Measurements from ENCODE around the gene SNX5.

The SNX5 gene

DNA sequence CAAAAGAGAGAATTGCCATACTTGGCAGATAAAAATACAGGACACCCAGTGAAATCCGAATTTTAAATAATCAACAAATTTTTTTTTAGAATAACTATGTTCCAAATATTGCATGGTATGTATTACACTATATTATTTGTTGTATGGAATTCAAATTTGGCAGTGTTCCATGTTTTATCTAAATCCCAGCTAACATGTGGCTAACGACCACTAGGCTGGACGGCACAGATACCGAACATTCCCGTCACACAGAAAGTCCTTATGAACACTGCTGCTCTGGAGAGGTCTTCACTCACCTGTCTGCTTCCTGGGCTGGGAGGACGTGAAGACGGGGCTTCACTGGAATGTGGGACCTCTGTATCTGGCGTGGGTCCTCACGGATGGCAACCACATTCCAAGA, 32.8 kb downstream of the SNX5 start:
- H4K20me1 ChIP-seq (ENCODE audit: insufficient read depth, low read length), result peaks cover 25% of the 10 kb centered on the region
- H3K79me2 ChIP-seq (ENCODE audit: low read length), result no peaks in the 10 kb centered on the region
- H3K4me3 ChIP-seq (ENCODE audit: low read length), result no peak overlapping the region
- H3K9ac ChIP-seq (ENCODE audit: low read length), result no peak overlapping the region
- H3K27ac ChIP-seq (ENCODE audit: low read length), result no peak overlapping the region
- H3K36me3 ChIP-seq (replicated peaks; ENCODE audit: low read depth, low read length), result peaks cover 10% of the 10 kb centered on the region
- 0 out of 2 replicates have a peak, but pooled peaks cover 5% of the 10 kb centered on the region for H3K4me1 ChIP-seq (ENCODE audit: low read length)
- H3K27me3 ChIP-seq (ENCODE audit: low read depth, low read length), result no peaks in the 10 kb centered on the region
- TF ChIP-seq, protein P1, sequence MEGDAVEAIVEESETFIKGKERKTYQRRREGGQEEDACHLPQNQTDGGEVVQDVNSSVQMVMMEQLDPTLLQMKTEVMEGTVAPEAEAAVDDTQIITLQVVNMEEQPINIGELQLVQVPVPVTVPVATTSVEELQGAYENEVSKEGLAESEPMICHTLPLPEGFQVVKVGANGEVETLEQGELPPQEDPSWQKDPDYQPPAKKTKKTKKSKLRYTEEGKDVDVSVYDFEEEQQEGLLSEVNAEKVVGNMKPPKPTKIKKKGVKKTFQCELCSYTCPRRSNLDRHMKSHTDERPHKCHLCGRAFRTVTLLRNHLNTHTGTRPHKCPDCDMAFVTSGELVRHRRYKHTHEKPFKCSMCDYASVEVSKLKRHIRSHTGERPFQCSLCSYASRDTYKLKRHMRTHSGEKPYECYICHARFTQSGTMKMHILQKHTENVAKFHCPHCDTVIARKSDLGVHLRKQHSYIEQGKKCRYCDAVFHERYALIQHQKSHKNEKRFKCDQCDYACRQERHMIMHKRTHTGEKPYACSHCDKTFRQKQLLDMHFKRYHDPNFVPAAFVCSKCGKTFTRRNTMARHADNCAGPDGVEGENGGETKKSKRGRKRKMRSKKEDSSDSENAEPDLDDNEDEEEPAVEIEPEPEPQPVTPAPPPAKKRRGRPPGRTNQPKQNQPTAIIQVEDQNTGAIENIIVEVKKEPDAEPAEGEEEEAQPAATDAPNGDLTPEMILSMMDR (IDR thresholded peaks at IDR 0.05; ENCODE audit: low read depth, low read length), result no peak
- TF ChIP-seq EZH2phosphoT487 (IDR thresholded peaks at IDR 0.05; ENCODE audit: low read depth), result no peak
- H2AFZ ChIP-seq (ENCODE audit: low read depth, low read length), result no peak overlapping the region
- 0 out of 2 replicates have a peak, but pooled peaks cover 3% of the 10 kb centered on the region for H3K9me3 ChIP-seq (ENCODE audit: insufficient read depth, low read length)
- H3K4me2 ChIP-seq (ENCODE audit: low read length), result no peak overlapping the region

GRCh38 chr20:17935186-17935585, 33.4 kb downstream of the SNX5 start:
- H3K9me3 ChIP-seq (ENCODE audit: insufficient read depth, low read length), result 0 out of 2 replicates have a peak, but pooled peaks cover 3% of the 10 kb centered on the region
- H3K4me3 ChIP-seq (ENCODE audit: low read length), result no peak overlapping the region
- no peaks in the 10 kb centered on the region for H3K79me2 ChIP-seq (ENCODE audit: low read length)
- TF ChIP-seq, protein P1 (IDR thresholded peaks at IDR 0.05; ENCODE audit: low read depth, low read length), result no peak
- no peak for TF ChIP-seq EZH2phosphoT487 (IDR thresholded peaks at IDR 0.05; ENCODE audit: low read depth)
- peaks cover 20% of the 10 kb centered on the region; the same call in 1 of the 2 replicates for H4K20me1 ChIP-seq (ENCODE audit: insufficient read depth, low read length)
- no peaks in the 10 kb centered on the region for H3K27me3 ChIP-seq (ENCODE audit: low read depth, low read length)
- no peak overlapping the region for H2AFZ ChIP-seq (ENCODE audit: low read depth, low read length)
- H3K4me1 ChIP-seq (ENCODE audit: low read length), result 0 out of 2 replicates have a peak, but pooled peaks cover 5% of the 10 kb centered on the region
- no peak overlapping the region for H3K27ac ChIP-seq (ENCODE audit: low read length)
- H3K36me3 ChIP-seq (replicated peaks; ENCODE audit: low read depth, low read length), result peaks cover 5% of the 10 kb centered on the region
- H3K9ac ChIP-seq (ENCODE audit: low read length), result no peak overlapping the region
- no peak overlapping the region for H3K4me2 ChIP-seq (ENCODE audit: low read length)

DNA sequence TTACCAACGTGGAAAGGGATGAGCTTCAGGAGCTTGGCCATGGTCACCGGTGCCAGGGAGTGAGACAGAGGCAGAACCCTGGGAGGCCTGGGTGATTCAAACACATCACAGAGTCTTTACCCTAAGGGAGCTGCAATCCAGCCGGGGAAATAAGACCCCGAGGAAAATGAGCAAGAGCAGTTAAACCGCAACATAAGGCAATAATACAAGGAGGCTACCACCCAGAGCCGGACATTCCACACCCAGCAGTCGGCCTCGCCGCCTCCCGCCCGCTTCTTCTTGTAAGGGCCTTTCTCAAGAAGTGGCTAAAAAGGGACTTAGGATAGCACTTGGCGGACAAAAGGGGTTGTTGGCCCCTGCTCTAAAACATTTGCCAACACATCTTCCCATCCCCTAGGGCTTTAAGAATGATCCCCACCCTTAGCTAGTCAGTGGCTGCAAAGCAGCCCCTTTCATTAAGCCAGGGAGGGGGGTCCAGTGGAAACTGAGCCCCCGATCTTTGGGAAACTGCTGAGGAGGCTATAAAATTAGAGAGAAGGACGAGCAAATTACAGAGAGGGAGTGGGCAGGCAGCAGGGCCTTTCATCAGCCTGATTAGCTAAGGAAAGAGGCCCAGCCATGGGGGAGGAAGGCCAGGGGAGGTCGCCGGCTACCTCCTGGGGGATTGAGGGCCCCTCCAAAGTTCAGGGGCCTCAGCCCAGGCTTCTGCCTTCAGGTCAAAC, 34.3 kb downstream of the SNX5 start:
- no peak overlapping the region for H3K27ac ChIP-seq (ENCODE audit: low read length)

DNA sequence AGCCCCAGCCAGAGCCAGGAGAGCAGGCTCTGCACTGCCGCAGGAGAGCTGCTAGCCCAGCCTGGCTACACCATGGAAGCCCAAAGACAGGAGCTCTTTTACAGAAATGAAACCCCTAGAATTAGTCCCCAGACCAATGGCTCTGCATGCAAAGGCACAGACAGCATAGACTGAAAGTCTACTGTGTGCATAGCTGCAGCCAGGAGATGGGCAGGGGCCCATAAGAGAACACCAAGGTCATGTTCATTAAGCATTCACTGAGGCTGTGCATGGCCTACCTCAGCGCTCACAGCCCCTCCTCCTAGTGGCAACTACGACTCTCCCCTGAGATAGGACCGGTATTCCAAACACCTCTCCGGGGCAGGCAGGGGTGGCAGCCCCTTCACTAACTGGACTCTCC, 34.9 kb downstream of the SNX5 start:
- Histone ChIP-seq H4K20me1 (ENCODE audit: insufficient read depth, low read length) (peaks cover 7% of the 10 kb centered on the region; the same call in 1 of the 2 replicates), H3K36me3 (replicated peaks; ENCODE audit: low read depth, low read length) (peaks cover 5% of the 10 kb centered on the region), H3K4me2 (ENCODE audit: low read length) (no peak overlapping the region), H3K4me1 (ENCODE audit: low read length) (0 out of 2 replicates have a peak, but pooled peaks cover 5% of the 10 kb centered on the region), H3K4me3 (ENCODE audit: low read length) (no peak overlapping the region), H2AFZ (ENCODE audit: low read depth, low read length) (no peak overlapping the region), H3K27me3 (ENCODE audit: low read depth, low read length) (no peaks in the 10 kb centered on the region), H3K27ac (ENCODE audit: low read length) (no peak overlapping the region), H3K9ac (ENCODE audit: low read length) (no peak overlapping the region), H3K9me3 (ENCODE audit: insufficient read depth, low read length) (0 out of 2 replicates have a peak, but pooled peaks cover 3% of the 10 kb centered on the region), H3K79me2 (ENCODE audit: low read length) (no peaks in the 10 kb centered on the region)
- no peak for TF ChIP-seq EZH2phosphoT487 (IDR thresholded peaks at IDR 0.05; ENCODE audit: low read depth)
- TF ChIP-seq, protein P1 (IDR thresholded peaks at IDR 0.05; ENCODE audit: low read depth, low read length), result no peak

More for the DNA sequence above, 34.3 kb downstream of the SNX5 start:
- H2AFZ ChIP-seq (ENCODE audit: low read depth, low read length), result no peak overlapping the region
- H4K20me1 ChIP-seq (ENCODE audit: insufficient read depth, low read length), result peaks cover 11% of the 10 kb centered on the region; the same call in 1 of the 2 replicates
- H3K9ac ChIP-seq (ENCODE audit: low read length), result no peak overlapping the region
- 0 out of 2 replicates have a peak, but pooled peaks cover 3% of the 10 kb centered on the region for H3K9me3 ChIP-seq (ENCODE audit: insufficient read depth, low read length)
- H3K27me3 ChIP-seq (ENCODE audit: low read depth, low read length), result no peaks in the 10 kb centered on the region
- no peak for TF ChIP-seq EZH2phosphoT487 (IDR thresholded peaks at IDR 0.05; ENCODE audit: low read depth)
- TF ChIP-seq, protein P1 (IDR thresholded peaks at IDR 0.05; ENCODE audit: low read depth, low read length), result no peak
- H3K4me1 ChIP-seq (ENCODE audit: low read length), result 0 out of 2 replicates have a peak, but pooled peaks cover 5% of the 10 kb centered on the region
- no peaks in the 10 kb centered on the region for H3K79me2 ChIP-seq (ENCODE audit: low read length)
- H3K4me2 ChIP-seq (ENCODE audit: low read length), result no peak overlapping the region
- peaks cover 5% of the 10 kb centered on the region for H3K36me3 ChIP-seq (replicated peaks; ENCODE audit: low read depth, low read length)
- H3K4me3 ChIP-seq (ENCODE audit: low read length), result no peak overlapping the region
